ENCODE results near the gene KCNIP4.

GRCh38 chr4:21554500-21554899 lies 394.1 kb downstream of the KCNIP4 start:
- TF ChIP-seq HDGF (IDR thresholded peaks at IDR 0.05; ENCODE audit: borderline replicate concordance) (no peak), NFRKB (IDR thresholded peaks at IDR 0.05) (no peak), PKNOX1 (IDR thresholded peaks at IDR 0.05) (no peak), BHLHE40 (IDR thresholded peaks at IDR 0.05; ENCODE audit: borderline replicate concordance) (no peak), SP1 (IDR thresholded peaks at IDR 0.05) (no peak), SUZ12 (IDR thresholded peaks at IDR 0.05) (no peak), ZNF384 (IDR thresholded peaks at IDR 0.05) (no peak), TARDBP (IDR thresholded peaks at IDR 0.05) (no peak), ELF4 (IDR thresholded peaks at IDR 0.05) (no peak), L3MBTL2 (conservative IDR thresholded peaks at IDR 0.05) (no peak), FOXA1 (IDR thresholded peaks at IDR 0.05) (no peak), FOXK2 (IDR thresholded peaks at IDR 0.05) (no peak)

All from HEK293T (cell line).